HG03139 (cell line): ENCODE measurements around the gene C4BPA.

Experiments
- ATAC-seq: cut with Tn5 transposase; IDR thresholded peaks from one replicate; pipeline ENCODE4 v1.9.1; 2021; ENCODE audit not compliant: unreplicated experiment

C4BPA gene

GRCh38 chr1:207077012-207077411 is 27.0 kb upstream of the C4BPA start:
- no peak for ATAC-seq

- peak; percentile 71 for ATAC-seq
These were observed 26.3 kb upstream of the C4BPA start for GRCh38 chr1:207077470-207078377.

GRCh38 chr1:207078578-207079132 is 25.4 kb upstream of the C4BPA start:
- ATAC-seq = no peak

GRCh38 chr1:207079706-207080241 is 24.3 kb upstream of the C4BPA start:
- no peak for ATAC-seq

- ATAC-seq = no peak
These were observed 22.9 kb upstream of the C4BPA start for GRCh38 chr1:207081088-207081487.

GRCh38 chr1:207081806-207082205 is 22.2 kb upstream of the C4BPA start:
- ATAC-seq = no peak

GRCh38 chr1:207084232-207084631 is 19.8 kb upstream of the C4BPA start:
- no peak for ATAC-seq

GRCh38 chr1:207084701-207085180 is 19.3 kb upstream of the C4BPA start:
- ATAC-seq = peak; percentile 81

- no peak for ATAC-seq
These were observed 18.1 kb upstream of the C4BPA start for GRCh38 chr1:207085887-207086286.

- ATAC-seq = no peak
These were observed 15.9 kb upstream of the C4BPA start for GRCh38 chr1:207088161-207088560.

- ATAC-seq = no peak
These were observed 15.1 kb upstream of the C4BPA start, which contains the start of gene C4BPB for GRCh38 chr1:207088701-207089626. C4BPB (plus strand) TSS chr1:207088860; CDS start chr1:207089532, 672 bp downstream.

- no peak for ATAC-seq
These were observed 14.2 kb upstream of the C4BPA start for GRCh38 chr1:207089627-207090355.

GRCh38 chr1:207091200-207091908 is 12.7 kb upstream of the C4BPA start:
- ATAC-seq = no peak

GRCh38 chr1:207093944-207094343 is 10.1 kb upstream of the C4BPA start:
- no peak for ATAC-seq

- no peak for ATAC-seq
These were observed 6.1 kb upstream of the C4BPA start for GRCh38 chr1:207097871-207098324.

GRCh38 chr1:207101720-207102119 is 2.3 kb upstream of the C4BPA start:
- ATAC-seq = no peak

- ATAC-seq = no peak
These were observed 1.9 kb upstream of the C4BPA start for GRCh38 chr1:207102146-207102545.

GRCh38 chr1:207102659-207103058 is 1.4 kb upstream of the C4BPA start:
- no peak for ATAC-seq

GRCh38 chr1:207109004-207109403 is 5.0 kb downstream of the C4BPA start:
- no peak for ATAC-seq
